Subcutaneous abdominal adipose tissue (tissue), 5 donors: Measurements from ENCODE around the gene ZFPL1.

Source experiments
- H3K27ac ChIP-seq: one replicate; pipeline ENCODE4 v1.7.0; 2013; ENCODE audit warnings: low read depth, mild to moderate bottlenecking, inconsistent platforms, low read length, moderate library complexity
- H3K27me3 ChIP-seq, 5 donors: one replicate each; pipeline ENCODE4 v1.7.0; 2013; ENCODE audit warnings: low read length in 5 of 5, inconsistent platforms in 1 of 5; ENCODE audit not compliant: control insufficient read depth in 5 of 5, insufficient read depth in 4 of 5
- H3K36me3 ChIP-seq, 5 donors: one replicate each; pipeline ENCODE4 v1.7.0; 2013; ENCODE audit warnings: low read length in 5 of 5; ENCODE audit not compliant: control insufficient read depth in 5 of 5, insufficient read depth in 5 of 5
- H3K4me1 ChIP-seq, 5 donors: one replicate each; pipeline ENCODE4 v1.7.0; 2013; ENCODE audit warnings: low read length in 5 of 5, mild to moderate bottlenecking in 3 of 5, moderate library complexity in 1 of 5; ENCODE audit not compliant: control insufficient read depth in 5 of 5, insufficient read depth in 5 of 5
- H3K4me3 ChIP-seq, 5 donors: one replicate each; pipeline ENCODE4 v1.7.0; 2013; ENCODE audit warnings: low read length in 5 of 5, low read depth in 1 of 5
- H3K9ac ChIP-seq, 5 donors: one replicate each; pipeline ENCODE4 v1.7.0; 2013; ENCODE audit warnings: low read length in 5 of 5, mild to moderate bottlenecking in 4 of 5, moderate library complexity in 3 of 5
- H3K9me3 ChIP-seq, 5 donors: one replicate each; pipeline ENCODE4 v1.7.0; 2013; ENCODE audit warnings: low read length in 5 of 5; ENCODE audit not compliant: control insufficient read depth in 5 of 5
- donor health status: healthy.
- donor health status: healthy.
- donor health status: healthy.
- donor health status: healthy.
- donor health status: healthy.

The ZFPL1 gene

GRCh38 chr11:65083834-65084597, at the start of gene ZFPL1, which contains the start of gene CDCA5:
Gene ZFPL1, plus strand, starts transcription at chr11:65084222. Its CDS starts 477 bp downstream, at chr11:65084699.
Gene CDCA5, minus strand, starts transcription at chr11:65084040. Its CDS starts 62 bp downstream, at chr11:65083978.
- H3K4me3 ChIP-seq, result peak within 1 kb of the TSS; percentile 88 to 94 (median 89)
- H3K27me3 ChIP-seq, result no peaks in the 10 kb centered on the region
- H3K36me3 ChIP-seq, result peaks cover 4 to 39% (median 38%) of the 10 kb centered on the region in 5 donors
- no peaks in the 10 kb centered on the region for H3K9me3 ChIP-seq
- peak within 1 kb of the TSS; percentile 78 for H3K27ac ChIP-seq
- H3K4me1 ChIP-seq, result peaks cover 6 to 22% (median 18%) of the 10 kb centered on the region in 5 donors
- H3K9ac ChIP-seq, result peak within 1 kb of the TSS; percentile 68 to 91 (median 85)

DNA sequence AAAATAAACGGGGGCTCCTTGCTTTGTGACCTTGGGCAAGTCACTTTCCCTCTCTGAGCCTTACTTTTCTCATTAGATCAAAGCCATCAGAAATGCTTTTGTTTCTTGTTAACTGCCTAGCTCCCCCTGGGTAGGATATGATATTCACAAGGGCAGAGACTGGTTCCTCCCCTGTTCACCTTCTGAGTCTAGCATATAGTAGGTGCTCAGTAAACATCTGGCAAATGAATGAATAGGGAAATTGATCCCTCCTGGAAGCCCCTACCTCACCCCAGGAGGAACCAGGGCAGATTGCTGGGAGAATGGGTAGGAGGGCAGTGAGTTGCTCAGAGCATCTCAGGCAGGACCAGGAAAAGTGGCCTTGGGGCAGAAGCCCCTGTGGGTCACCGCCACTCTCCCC, 49.6 kb upstream of the ZFPL1 start:
- no peak overlapping the region for H3K4me3 ChIP-seq
- H3K36me3 ChIP-seq, result peaks cover 0 to 64% (median 58%) of the 10 kb centered on the region in 5 donors
- H3K9ac ChIP-seq, result no peak overlapping the region

DNA sequence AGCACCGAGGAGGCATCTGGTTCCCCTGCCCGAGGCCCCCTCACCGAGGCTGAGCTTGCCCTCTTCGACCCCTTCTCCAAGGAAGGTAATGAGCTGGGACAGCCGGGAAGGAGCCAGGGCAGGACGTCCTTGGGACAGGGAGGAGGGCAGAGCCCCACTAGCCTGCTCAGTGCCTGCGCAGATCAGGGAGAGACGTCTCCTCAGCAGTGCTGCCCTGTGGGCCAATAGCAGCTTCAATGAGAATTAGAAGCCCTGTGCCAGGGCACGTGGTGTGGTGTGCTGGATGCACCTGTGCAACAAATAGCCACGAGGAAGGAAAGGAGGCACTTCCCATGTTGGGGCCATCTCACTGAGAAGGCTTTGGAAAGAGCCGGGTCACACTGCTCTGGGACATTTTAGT, 48.4 kb upstream of the ZFPL1 start:
- Histone ChIP-seq H3K36me3 (peaks cover 0 to 69% (median 58%) of the 10 kb centered on the region in 5 donors), H3K27ac (no peak overlapping the region), H3K4me3 (no peak overlapping the region), H3K4me1 (peaks cover 0 to 21% (median 9%) of the 10 kb centered on the region in 5 donors), H3K9ac (no peak overlapping the region), H3K9me3 (no peaks in the 10 kb centered on the region), H3K27me3 (no peaks in the 10 kb centered on the region)

More for the DNA sequence above, 49.6 kb upstream of the ZFPL1 start:
- H3K9me3 ChIP-seq, result no peaks in the 10 kb centered on the region
- no peak overlapping the region for H3K27ac ChIP-seq
- peaks cover 0 to 10% (median 3%) of the 10 kb centered on the region in 5 donors for H3K4me1 ChIP-seq
- no peaks in the 10 kb centered on the region for H3K27me3 ChIP-seq

DNA sequence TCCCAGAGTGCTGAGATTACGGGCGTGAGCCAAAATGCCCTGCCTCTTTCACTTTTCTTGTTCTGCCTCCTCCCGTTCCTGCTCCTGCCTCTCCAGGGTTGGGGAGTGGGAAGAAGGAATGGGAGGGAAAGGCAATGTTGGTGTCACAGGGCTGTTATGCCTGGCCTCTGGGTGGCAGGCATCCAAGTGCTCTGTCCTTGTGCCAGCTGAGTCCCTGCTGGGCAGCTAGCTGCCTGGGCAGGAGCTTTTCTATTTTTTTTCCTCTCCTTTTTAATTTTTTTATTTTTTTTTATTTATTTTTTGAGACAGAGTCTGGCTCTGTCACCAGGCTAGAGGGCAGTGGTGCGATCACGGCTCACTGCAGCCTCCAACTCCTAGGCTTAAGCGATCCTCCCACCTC, 47.1 kb upstream of the ZFPL1 start:
- Histone ChIP-seq H3K4me1 (peaks cover 0 to 25% (median 16%) of the 10 kb centered on the region in 5 donors), H3K4me3 (no peak overlapping the region), H3K9me3 (no peaks in the 10 kb centered on the region), H3K36me3 (peaks cover 0 to 67% (median 53%) of the 10 kb centered on the region in 5 donors), H3K27me3 (no peaks in the 10 kb centered on the region), H3K9ac (no peak overlapping the region), H3K27ac (no peak overlapping the region)

DNA sequence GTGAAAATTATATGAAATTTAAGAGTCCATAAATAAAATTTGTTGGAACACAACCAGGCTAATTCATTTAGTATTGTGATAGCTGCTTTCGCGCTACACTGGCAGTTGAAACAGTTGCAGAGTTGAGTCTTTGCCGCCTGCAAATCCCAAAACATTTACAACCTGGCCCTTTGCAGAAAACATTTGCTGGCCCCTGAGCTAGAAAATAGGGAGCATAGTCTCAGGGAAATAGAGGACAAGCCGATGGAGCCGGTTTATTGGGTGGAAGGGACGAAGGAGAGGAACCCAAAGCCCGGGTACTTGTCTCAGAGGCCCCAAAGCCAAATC, 43.5 kb upstream of the ZFPL1 start:
- H3K9ac ChIP-seq, result peak overlapping the region in 4 of 5 donors; percentile 72 to 80 (median 76)

GRCh38 chr11:65040847-65041622, 43.0 kb upstream of the ZFPL1 start, which contains the start of gene SAC3D1:
Gene SAC3D1, plus strand, starts transcription at chr11:65041210. Its CDS starts 83 bp downstream, at chr11:65041293.
- Histone ChIP-seq H3K36me3 (peaks cover 0 to 49% (median 40%) of the 10 kb centered on the region in 5 donors), H3K27ac (peak within 1 kb of the TSS; percentile 88), H3K4me3 (peak within 1 kb of the TSS; percentile 59 to 82 (median 76)), H3K4me1 (peaks cover 0 to 50% (median 33%) of the 10 kb centered on the region in 5 donors), H3K9me3 (no peaks in the 10 kb centered on the region), H3K27me3 (no peaks in the 10 kb centered on the region), H3K9ac (peak within 1 kb of the TSS in 4 of 5 donors; percentile 72 to 80 (median 76))

More for the DNA sequence above, 43.5 kb upstream of the ZFPL1 start:
- Histone ChIP-seq H3K27ac (peak overlapping the region; percentile 88), H3K9me3 (no peaks in the 10 kb centered on the region), H3K27me3 (no peaks in the 10 kb centered on the region), H3K36me3 (peaks cover 0 to 49% (median 41%) of the 10 kb centered on the region in 5 donors), H3K4me3 (peak overlapping the region; percentile 53 to 82 (median 76)), H3K4me1 (peaks cover 0 to 50% (median 33%) of the 10 kb centered on the region in 5 donors)

DNA sequence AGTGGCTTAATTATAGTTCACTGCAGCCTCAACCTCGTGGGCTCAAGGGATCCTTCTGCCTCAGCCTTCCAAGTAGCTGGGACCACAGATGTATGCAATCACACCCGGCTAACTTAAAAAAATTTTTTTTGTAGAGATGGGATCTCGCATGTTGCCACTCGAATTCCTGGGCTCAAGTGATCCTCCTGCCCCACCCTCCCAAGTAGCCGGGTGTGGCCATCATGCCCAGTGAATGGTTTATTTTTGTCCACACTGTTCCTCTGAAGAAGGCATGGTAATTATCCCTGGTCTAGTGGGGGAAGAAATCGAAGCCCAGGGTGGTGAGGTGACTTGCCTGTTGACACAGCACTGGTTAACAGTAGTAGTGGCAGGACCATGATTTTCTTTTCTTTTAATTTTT, 41.1 kb upstream of the ZFPL1 start:
- no peak overlapping the region for H3K4me3 ChIP-seq
- H3K36me3 ChIP-seq, result peaks cover 0 to 33% (median 30%) of the 10 kb centered on the region in 5 donors
- peaks cover 0 to 52% (median 38%) of the 10 kb centered on the region in 5 donors for H3K4me1 ChIP-seq
- H3K9ac ChIP-seq, result peak overlapping the region in 1 of 5 donors; percentile 56
- H3K27ac ChIP-seq, result no peak overlapping the region
- H3K9me3 ChIP-seq, result no peaks in the 10 kb centered on the region
- no peaks in the 10 kb centered on the region for H3K27me3 ChIP-seq

- Histone ChIP-seq H3K36me3 (peaks cover 0 to 25% (median 21%) of the 10 kb centered on the region in 5 donors), H3K27ac (no peak overlapping the region), H3K9me3 (no peaks in the 10 kb centered on the region), H3K27me3 (no peaks in the 10 kb centered on the region), H3K4me3 (no peak overlapping the region), H3K4me1 (peaks cover 0 to 56% (median 44%) of the 10 kb centered on the region in 5 donors), H3K9ac (peak overlapping the region in 2 of 5 donors; percentile 1 to 52)
Measured at GRCh38 chr11:65043881-65044501, 40.0 kb upstream of the ZFPL1 start.

- Histone ChIP-seq H3K4me3 (no peak overlapping the region), H3K27me3 (no peaks in the 10 kb centered on the region), H3K9me3 (no peaks in the 10 kb centered on the region), H3K4me1 (peaks cover 0 to 52% (median 44%) of the 10 kb centered on the region in 5 donors), H3K9ac (no peak overlapping the region), H3K36me3 (peaks cover 0 to 22% (median 16%) of the 10 kb centered on the region in 5 donors), H3K27ac (no peak overlapping the region)
Measured at GRCh38 chr11:65045061-65045460, 39.0 kb upstream of the ZFPL1 start.
